ENCODE measurements around the gene GALNT13.

- TF ChIP-seq POLR2A (IDR thresholded peaks at IDR 0.05) = no peak
- TF ChIP-seq, protein P1, sequence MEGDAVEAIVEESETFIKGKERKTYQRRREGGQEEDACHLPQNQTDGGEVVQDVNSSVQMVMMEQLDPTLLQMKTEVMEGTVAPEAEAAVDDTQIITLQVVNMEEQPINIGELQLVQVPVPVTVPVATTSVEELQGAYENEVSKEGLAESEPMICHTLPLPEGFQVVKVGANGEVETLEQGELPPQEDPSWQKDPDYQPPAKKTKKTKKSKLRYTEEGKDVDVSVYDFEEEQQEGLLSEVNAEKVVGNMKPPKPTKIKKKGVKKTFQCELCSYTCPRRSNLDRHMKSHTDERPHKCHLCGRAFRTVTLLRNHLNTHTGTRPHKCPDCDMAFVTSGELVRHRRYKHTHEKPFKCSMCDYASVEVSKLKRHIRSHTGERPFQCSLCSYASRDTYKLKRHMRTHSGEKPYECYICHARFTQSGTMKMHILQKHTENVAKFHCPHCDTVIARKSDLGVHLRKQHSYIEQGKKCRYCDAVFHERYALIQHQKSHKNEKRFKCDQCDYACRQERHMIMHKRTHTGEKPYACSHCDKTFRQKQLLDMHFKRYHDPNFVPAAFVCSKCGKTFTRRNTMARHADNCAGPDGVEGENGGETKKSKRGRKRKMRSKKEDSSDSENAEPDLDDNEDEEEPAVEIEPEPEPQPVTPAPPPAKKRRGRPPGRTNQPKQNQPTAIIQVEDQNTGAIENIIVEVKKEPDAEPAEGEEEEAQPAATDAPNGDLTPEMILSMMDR (IDR thresholded peaks at IDR 0.05) = no peak
Measured at GRCh38 chr2:154194909-154195643, 323.4 kb downstream of the GALNT13 start.

Data from adrenal gland (tissue), 5 donors.